Thyroid gland (tissue), 4 donors: Measurements from ENCODE around the gene ATF7IP. TPM values are rescaled to one million over a fixed set of nuclear protein-coding genes. Genes with fewer than 3 reads are reported as not detected.

Source experiments
- DNase-seq, 2 donors: peaks; one replicate each; pipeline ENCODE4 v3.0.0-alpha.2; 2019
- H3K27ac ChIP-seq, 3 donors: fragments of 200-600 bp; sonication (generic); 1 replicate in 2 of 3; 2 replicates in 1 of 3; pipeline ENCODE4 v1.5.1; 2016 to 2019; ENCODE audit warnings: mild to moderate bottlenecking in 1 of 3, moderate library complexity in 1 of 3
- H3K27me3 ChIP-seq: fragments of 200-600 bp; sonication (generic); one replicate; pipeline ENCODE4 v1.5.1; 2019
- H3K36me3 ChIP-seq, 2 donors: fragments of 200-600 bp; sonication (generic); one replicate each; pipeline ENCODE4 v1.5.1; 2016 to 2019
- H3K4me1 ChIP-seq, 2 donors: fragments of 200-600 bp; sonication (generic); one replicate each; pipeline ENCODE4 v1.5.1; 2017 to 2019
- H3K4me3 ChIP-seq, 3 donors: fragments of 200-600 bp; sonication (generic); replicated peaks in 1 of 3; 1 replicate in 2 of 3; 2 replicates in 1 of 3; pipeline ENCODE4 v1.5.1; 2016; ENCODE audit warnings: mild to moderate bottlenecking in 1 of 3
- H3K9me3 ChIP-seq: fragments of 200-600 bp; sonication (generic); one replicate; pipeline ENCODE4 v1.5.1; 2017
- CTCF ChIP-seq, 6 experiments: fragments of 200-600 bp in 3 of 6; fragments of 450-650 bp in 3 of 6; sonication (generic) in 3 of 6; IDR thresholded peaks; one replicate each; pipeline ENCODE4 v1.5.1; 2016 to 2019; ENCODE audit warnings: antibody characterized with exemption in 6 of 6, mild to moderate bottlenecking in 2 of 6, inconsistent platforms in 1 of 6, moderate library complexity in 1 of 6
- POLR2A ChIP-seq, 2 donors: fragments of 450-650 bp; IDR thresholded peaks; one replicate each; pipeline ENCODE4 v1.6.1; 2017; ENCODE audit warnings: antibody characterized with exemption in 2 of 2, mild to moderate bottlenecking in 2 of 2, moderate library complexity in 1 of 2
- WGBS, 2 donors: methylation state at CpG; one replicate each; pipeline ENCODE4 v1.1.5; 2017; 5-methylcytosine and 5-hydroxymethylcytosine counted together
- intact Hi-C: fragments of 100-400 bp; cut with DNase I; formaldehyde crosslinking; loops from one replicate; pipeline ENCODE4 v1.15.1; 2023
- total RNA-seq, 4 donors: library from RNA; depleted of rRNA; stranded (reverse); fragments of >200 nt; gene quantifications; one replicate each; pipeline ENCODE4 v1.2.3, GENCODE V29; 2016

ATF7IP gene
- total RNA-seq, 4 donors from 2014 or later = 64.4 to 87.2 (median 76.2) TPM

- intact Hi-C loops = loop anchor here (10.0 kb wide), 1 partner anchor 91 kb away; no protein-coding TSS in a partner anchor
- WGBS, 2 donors = 94 to 100% methylated on average over 1 of the region's 1 CpG
- Histone ChIP-seq H3K4me1 (peaks cover 13 to 24% of the 10 kb centered on the region in 2 donors), H3K4me3 (no peak overlapping the region), H3K27ac (no peak overlapping the region), H3K27me3 (no peaks in the 10 kb centered on the region), H3K9me3 (no peaks in the 10 kb centered on the region), H3K36me3 (no peaks in the 10 kb centered on the region)
- TF ChIP-seq POLR2A (IDR thresholded peaks at IDR 0.05) (no peak), CTCF (IDR thresholded peaks at IDR 0.05) (no peak)
- no peak for DNase-seq
These were observed 9.3 kb upstream of the ATF7IP start for GRCh38 chr12:14356147-14356546.

- TF ChIP-seq POLR2A (IDR thresholded peaks at IDR 0.05) = no peak
- TF ChIP-seq CTCF (IDR thresholded peaks at IDR 0.05) = peak in 1 of 6 experiments; percentile 45
- intact Hi-C loops = loop anchor here (10.0 kb wide), 1 partner anchor 93 kb away; no protein-coding TSS in a partner anchor
- peak overlapping the region; percentile 61 to 82 (median 62) for H3K27ac ChIP-seq
- H3K27me3 ChIP-seq = no peaks in the 10 kb centered on the region
- H3K4me1 ChIP-seq = peaks cover 13 to 24% of the 10 kb centered on the region in 2 donors
- no peaks in the 10 kb centered on the region for H3K36me3 ChIP-seq
- DNase-seq = peak; percentile 70 to 73
- 38 to 47% methylated on average over 1 of the region's 1 CpG for WGBS, 2 donors
- no peak overlapping the region for H3K4me3 ChIP-seq
- no peaks in the 10 kb centered on the region for H3K9me3 ChIP-seq
These were observed 8.0 kb upstream of the ATF7IP start for GRCh38 chr12:14357486-14357885.

GRCh38 chr12:14362352-14362751, 3.1 kb upstream of the ATF7IP start:
- H3K27ac ChIP-seq = no peak overlapping the region
- TF ChIP-seq POLR2A (IDR thresholded peaks at IDR 0.05) (no peak), CTCF (IDR thresholded peaks at IDR 0.05) (no peak)
- no peak for DNase-seq
- WGBS, 2 donors = 77 to 91% methylated on average over 1 of the region's 1 CpG
- H3K4me1 ChIP-seq = peaks cover 7% of the 10 kb centered on the region in 2 donors
- H3K4me3 ChIP-seq = no peak overlapping the region
- intact Hi-C loops = no loop called here
- no peaks in the 10 kb centered on the region for H3K36me3 ChIP-seq
- H3K9me3 ChIP-seq = no peaks in the 10 kb centered on the region
- H3K27me3 ChIP-seq = no peaks in the 10 kb centered on the region

- TF ChIP-seq CTCF (IDR thresholded peaks at IDR 0.05) (no peak), POLR2A (IDR thresholded peaks at IDR 0.05) (no peak)
- intact Hi-C loops = no loop called here
- no peaks in the 10 kb centered on the region for H3K27me3 ChIP-seq
- DNase-seq = no peak
- peaks cover 5 to 15% of the 10 kb centered on the region in 2 donors for H3K4me1 ChIP-seq
- WGBS, 2 donors = 94 to 95% methylated on average over 8 of the region's 8 CpGs
- H3K4me3 ChIP-seq = peak overlapping the region in 1 of 3 donors; percentile 46
- no peaks in the 10 kb centered on the region for H3K9me3 ChIP-seq
- no peaks in the 10 kb centered on the region for H3K36me3 ChIP-seq
- H3K27ac ChIP-seq = peak overlapping the region; percentile 97 to 99 (median 99)
These were observed 755 bp upstream of the ATF7IP start for GRCh38 chr12:14364583-14365271.
